ENCODE results near the gene RASGRF2.

The RASGRF2 gene

GRCh38 chr5:81195335-81195929, 235.3 kb downstream of the RASGRF2 start:
- no peaks in the 10 kb centered on the region for H3K9me3 ChIP-seq
- no peaks in the 10 kb centered on the region for H3K27me3 ChIP-seq
- peaks cover 0 to 10% (median 6%) of the 10 kb centered on the region in 4 donors for H3K4me1 ChIP-seq
- H3K4me3 ChIP-seq = peak overlapping the region in 1 of 2 donors; percentile 10
- H3K36me3 ChIP-seq = no peaks in the 10 kb centered on the region
- no peak for TF ChIP-seq CTCF (IDR thresholded peaks at IDR 0.05)
- no peak for DNase-seq
- no peak overlapping the region for H3K27ac ChIP-seq
- intact Hi-C loops (cut with DNase I; ENCODE audit: low total_unique reads) = no loop called here

GRCh38 chr5:81202655-81203054, 242.5 kb downstream of the RASGRF2 start:
- H3K4me3 ChIP-seq = no peak overlapping the region
- no peaks in the 10 kb centered on the region for H3K9me3 ChIP-seq
- H3K27ac ChIP-seq = no peak overlapping the region
- H3K36me3 ChIP-seq = no peaks in the 10 kb centered on the region
- H3K27me3 ChIP-seq = no peaks in the 10 kb centered on the region
- no peak for TF ChIP-seq CTCF (IDR thresholded peaks at IDR 0.05)
- no peak for DNase-seq
- H3K4me1 ChIP-seq = no peaks in the 10 kb centered on the region
- intact Hi-C loops (cut with DNase I; ENCODE audit: low total_unique reads) = no loop called here

- no peak for DNase-seq
- intact Hi-C loops (cut with DNase I; ENCODE audit: low total_unique reads) = no loop called here
- Histone ChIP-seq H3K4me1 (no peaks in the 10 kb centered on the region), H3K27ac (no peak overlapping the region), H3K9me3 (no peaks in the 10 kb centered on the region), H3K36me3 (no peaks in the 10 kb centered on the region), H3K27me3 (no peaks in the 10 kb centered on the region), H3K4me3 (no peak overlapping the region)
- TF ChIP-seq CTCF (IDR thresholded peaks at IDR 0.05) = no peak
Observed at GRCh38 chr5:81203729-81204128, 243.6 kb downstream of the RASGRF2 start.

GRCh38 chr5:81204205-81204604, 244.0 kb downstream of the RASGRF2 start:
- Histone ChIP-seq H3K27ac (no peak overlapping the region), H3K9me3 (no peaks in the 10 kb centered on the region), H3K4me3 (no peak overlapping the region), H3K36me3 (no peaks in the 10 kb centered on the region), H3K4me1 (no peaks in the 10 kb centered on the region), H3K27me3 (no peaks in the 10 kb centered on the region)
- no peak for TF ChIP-seq CTCF (IDR thresholded peaks at IDR 0.05)
- no peak for DNase-seq
- intact Hi-C loops (cut with DNase I; ENCODE audit: low total_unique reads) = no loop called here

- no peak for TF ChIP-seq CTCF (IDR thresholded peaks at IDR 0.05)
- H3K4me1 ChIP-seq = no peaks in the 10 kb centered on the region
- no peaks in the 10 kb centered on the region for H3K27me3 ChIP-seq
- no peaks in the 10 kb centered on the region for H3K9me3 ChIP-seq
- intact Hi-C loops (cut with DNase I; ENCODE audit: low total_unique reads) = no loop called here
- no peak overlapping the region for H3K4me3 ChIP-seq
- H3K27ac ChIP-seq = no peak overlapping the region
- DNase-seq = no peak
- no peaks in the 10 kb centered on the region for H3K36me3 ChIP-seq
Observed at GRCh38 chr5:81205058-81205457, 244.9 kb downstream of the RASGRF2 start.

GRCh38 chr5:81207009-81207408, 246.8 kb downstream of the RASGRF2 start:
- Histone ChIP-seq H3K4me1 (no peaks in the 10 kb centered on the region), H3K9me3 (no peaks in the 10 kb centered on the region), H3K27me3 (no peaks in the 10 kb centered on the region), H3K27ac (no peak overlapping the region), H3K36me3 (no peaks in the 10 kb centered on the region), H3K4me3 (no peak overlapping the region)
- no peak for DNase-seq
- intact Hi-C loops (cut with DNase I; ENCODE audit: low total_unique reads) = no loop called here
- no peak for TF ChIP-seq CTCF (IDR thresholded peaks at IDR 0.05)

All from tibial artery (tissue), 4 donors.